ENCODE measurements around the gene HIBADH. TPM values are rescaled to one million over a fixed set of nuclear protein-coding genes. Genes with fewer than 3 reads are reported as not detected.

The HIBADH gene
- total RNA-seq, 2 experiments from 2014 or later = 19.2 to 24.0 TPM

DNA sequence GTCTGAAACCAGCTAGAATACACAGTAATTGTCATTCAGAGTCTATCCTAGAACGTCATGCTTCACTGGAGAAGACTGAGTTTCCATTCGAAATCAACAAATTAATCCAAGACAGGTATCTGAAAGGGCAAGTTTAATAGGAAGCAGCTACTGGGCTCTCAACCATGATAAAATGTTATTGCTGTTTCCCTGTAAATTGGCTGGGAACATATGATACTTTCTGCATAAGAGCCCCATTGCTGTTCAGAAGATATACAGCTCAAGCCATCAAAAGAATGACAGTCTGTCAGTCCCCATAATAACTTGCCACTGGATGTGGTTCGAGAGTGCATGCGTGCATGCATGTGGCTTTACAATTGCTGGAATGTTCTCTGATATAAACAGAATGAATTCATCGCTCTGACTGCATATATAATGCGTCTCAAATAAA, 129.0 kb downstream of the HIBADH start:
- H3K9me3 ChIP-seq (ENCODE audit: low read length) = no peaks in the 10 kb centered on the region
- no peaks in the 10 kb centered on the region for H3K9me2 ChIP-seq (ENCODE audit: insufficient read depth, low read length)
- H3K79me2 ChIP-seq (ENCODE audit: insufficient read depth, low read depth, low read length) = no peaks in the 10 kb centered on the region
- H3K27ac ChIP-seq (ENCODE audit: low read depth, low read length, poor library complexity, severe bottlenecking) = no peak overlapping the region
- no TSS peak for BruUV-seq (replicated peaks)
- no peak overlapping the region for H3K4me2 ChIP-seq (ENCODE audit: low read length)
- H3K4me3 ChIP-seq (ENCODE audit: low read depth, low read length, poor library complexity, severe bottlenecking) = no peak overlapping the region
- no peak for DNase-seq (ENCODE audit: low spot score)
- no peaks in the 10 kb centered on the region for H3K4me1 ChIP-seq (ENCODE audit: insufficient read depth, low read length, poor library complexity, severe bottlenecking)
- intact Hi-C loops (cut with micrococcal nuclease; ENCODE audit: unreplicated experiment) = no loop called here
- no peaks in the 10 kb centered on the region for H4K20me1 ChIP-seq (ENCODE audit: insufficient read depth, low read length)
- H2AFZ ChIP-seq (ENCODE audit: low read length) = no peak overlapping the region
- TF ChIP-seq, protein P1, sequence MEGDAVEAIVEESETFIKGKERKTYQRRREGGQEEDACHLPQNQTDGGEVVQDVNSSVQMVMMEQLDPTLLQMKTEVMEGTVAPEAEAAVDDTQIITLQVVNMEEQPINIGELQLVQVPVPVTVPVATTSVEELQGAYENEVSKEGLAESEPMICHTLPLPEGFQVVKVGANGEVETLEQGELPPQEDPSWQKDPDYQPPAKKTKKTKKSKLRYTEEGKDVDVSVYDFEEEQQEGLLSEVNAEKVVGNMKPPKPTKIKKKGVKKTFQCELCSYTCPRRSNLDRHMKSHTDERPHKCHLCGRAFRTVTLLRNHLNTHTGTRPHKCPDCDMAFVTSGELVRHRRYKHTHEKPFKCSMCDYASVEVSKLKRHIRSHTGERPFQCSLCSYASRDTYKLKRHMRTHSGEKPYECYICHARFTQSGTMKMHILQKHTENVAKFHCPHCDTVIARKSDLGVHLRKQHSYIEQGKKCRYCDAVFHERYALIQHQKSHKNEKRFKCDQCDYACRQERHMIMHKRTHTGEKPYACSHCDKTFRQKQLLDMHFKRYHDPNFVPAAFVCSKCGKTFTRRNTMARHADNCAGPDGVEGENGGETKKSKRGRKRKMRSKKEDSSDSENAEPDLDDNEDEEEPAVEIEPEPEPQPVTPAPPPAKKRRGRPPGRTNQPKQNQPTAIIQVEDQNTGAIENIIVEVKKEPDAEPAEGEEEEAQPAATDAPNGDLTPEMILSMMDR (conservative IDR thresholded peaks at IDR 0.05; ENCODE audit: low read length) = no peak
- no peak for TF ChIP-seq EZH2phosphoT487 (IDR thresholded peaks at IDR 0.05; ENCODE audit: borderline replicate concordance, low read depth, low read length)
- no peaks in the 10 kb centered on the region for H3K36me3 ChIP-seq (ENCODE audit: insufficient read depth, low read length)
- ChIA-PET CTCF (ENCODE audit: unreplicated experiment) (no interaction called here), POLR2A (no interaction called here)

DNA sequence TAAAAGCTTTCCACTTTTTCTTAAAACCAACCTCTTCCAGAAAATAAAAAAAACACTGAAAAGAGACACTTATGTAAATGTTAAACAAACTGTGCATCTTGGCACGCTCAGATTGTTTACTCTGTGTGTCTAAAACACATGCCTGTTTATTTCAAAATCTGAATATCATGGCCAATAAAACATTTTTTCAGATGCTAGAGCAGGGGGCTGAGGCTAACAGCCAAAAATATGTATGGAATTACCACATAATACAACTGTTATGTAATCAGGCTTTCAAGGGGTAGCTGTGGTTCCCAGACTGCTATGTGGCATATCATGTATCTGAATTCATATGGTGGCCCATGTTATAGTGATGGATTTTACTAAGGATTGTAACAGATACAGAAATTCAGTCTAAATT, 130.4 kb downstream of the HIBADH start:
- intact Hi-C loops (cut with micrococcal nuclease; ENCODE audit: unreplicated experiment) = no loop called here
- H3K4me2 ChIP-seq (ENCODE audit: low read length) = no peak overlapping the region
- BruUV-seq (replicated peaks) = no TSS peak
- no peak for DNase-seq (ENCODE audit: low spot score)
- TF ChIP-seq EZH2phosphoT487 (IDR thresholded peaks at IDR 0.05; ENCODE audit: borderline replicate concordance, low read depth, low read length) = no peak
- TF ChIP-seq, protein P1 (conservative IDR thresholded peaks at IDR 0.05; ENCODE audit: low read length) = no peak
- H3K4me3 ChIP-seq (ENCODE audit: low read depth, low read length, poor library complexity, severe bottlenecking) = no peak overlapping the region
- ChIA-PET POLR2A (interaction anchor here (0.8 kb wide), 1 partner anchor 10 kb away, joined by 5 read pairs; no protein-coding TSS in a partner anchor), CTCF (ENCODE audit: unreplicated experiment) (no interaction called here)
- H3K4me1 ChIP-seq (ENCODE audit: insufficient read depth, low read length, poor library complexity, severe bottlenecking) = no peaks in the 10 kb centered on the region
- no peak overlapping the region for H2AFZ ChIP-seq (ENCODE audit: low read length)
- no peaks in the 10 kb centered on the region for H3K79me2 ChIP-seq (ENCODE audit: insufficient read depth, low read depth, low read length)
- H3K36me3 ChIP-seq (ENCODE audit: insufficient read depth, low read length) = no peaks in the 10 kb centered on the region
- H3K9me3 ChIP-seq (ENCODE audit: low read length) = no peaks in the 10 kb centered on the region
- no peaks in the 10 kb centered on the region for H3K9me2 ChIP-seq (ENCODE audit: insufficient read depth, low read length)
- no peak overlapping the region for H3K27ac ChIP-seq (ENCODE audit: low read depth, low read length, poor library complexity, severe bottlenecking)
- no peaks in the 10 kb centered on the region for H4K20me1 ChIP-seq (ENCODE audit: insufficient read depth, low read length)

DNA sequence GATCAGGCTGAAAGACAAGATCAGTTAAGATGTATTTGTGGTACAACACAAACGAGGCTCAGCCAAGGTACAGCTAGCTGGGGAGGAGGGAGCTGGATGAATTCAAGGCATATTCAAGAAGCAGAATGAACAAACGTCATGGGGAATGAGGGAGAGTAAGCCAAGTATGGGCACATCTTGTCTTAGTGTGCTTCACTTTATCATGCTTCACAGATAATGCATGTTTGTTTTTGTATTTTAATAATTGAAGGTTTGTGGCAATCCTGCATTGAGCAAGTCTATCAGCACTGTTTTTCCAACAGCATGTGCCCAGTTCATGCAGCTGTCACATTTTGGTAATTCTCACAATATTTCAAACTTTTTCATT, 135.4 kb downstream of the HIBADH start:
- POLR2A ChIA-PET = no interaction called here
- no peak for DNase-seq (ENCODE audit: low spot score)
- no peak overlapping the region for H2AFZ ChIP-seq (ENCODE audit: low read length)
- TF ChIP-seq EZH2phosphoT487 (IDR thresholded peaks at IDR 0.05; ENCODE audit: borderline replicate concordance, low read depth, low read length) = no peak
- TF ChIP-seq, protein P1 (conservative IDR thresholded peaks at IDR 0.05; ENCODE audit: low read length) = no peak
- H3K9me2 ChIP-seq (ENCODE audit: insufficient read depth, low read length) = no peaks in the 10 kb centered on the region
- CTCF ChIA-PET (ENCODE audit: unreplicated experiment) = no interaction called here
- H3K79me2 ChIP-seq (ENCODE audit: insufficient read depth, low read depth, low read length) = no peaks in the 10 kb centered on the region
- intact Hi-C loops (cut with micrococcal nuclease; ENCODE audit: unreplicated experiment) = no loop called here
- H4K20me1 ChIP-seq (ENCODE audit: insufficient read depth, low read length) = no peaks in the 10 kb centered on the region
- H3K4me3 ChIP-seq (ENCODE audit: low read depth, low read length, poor library complexity, severe bottlenecking) = no peak overlapping the region
- H3K4me2 ChIP-seq (ENCODE audit: low read length) = no peak overlapping the region
- H3K36me3 ChIP-seq (ENCODE audit: insufficient read depth, low read length) = 0 out of 2 replicates have a peak, but pooled peaks cover 6% of the 10 kb centered on the region
- H3K4me1 ChIP-seq (ENCODE audit: insufficient read depth, low read length, poor library complexity, severe bottlenecking) = no peaks in the 10 kb centered on the region
- H3K9me3 ChIP-seq (ENCODE audit: low read length) = no peaks in the 10 kb centered on the region
- BruUV-seq (replicated peaks) = no TSS peak
- H3K27ac ChIP-seq (ENCODE audit: low read depth, low read length, poor library complexity, severe bottlenecking) = no peak overlapping the region
